ENCODE data around the gene KLHL21.

DNA sequence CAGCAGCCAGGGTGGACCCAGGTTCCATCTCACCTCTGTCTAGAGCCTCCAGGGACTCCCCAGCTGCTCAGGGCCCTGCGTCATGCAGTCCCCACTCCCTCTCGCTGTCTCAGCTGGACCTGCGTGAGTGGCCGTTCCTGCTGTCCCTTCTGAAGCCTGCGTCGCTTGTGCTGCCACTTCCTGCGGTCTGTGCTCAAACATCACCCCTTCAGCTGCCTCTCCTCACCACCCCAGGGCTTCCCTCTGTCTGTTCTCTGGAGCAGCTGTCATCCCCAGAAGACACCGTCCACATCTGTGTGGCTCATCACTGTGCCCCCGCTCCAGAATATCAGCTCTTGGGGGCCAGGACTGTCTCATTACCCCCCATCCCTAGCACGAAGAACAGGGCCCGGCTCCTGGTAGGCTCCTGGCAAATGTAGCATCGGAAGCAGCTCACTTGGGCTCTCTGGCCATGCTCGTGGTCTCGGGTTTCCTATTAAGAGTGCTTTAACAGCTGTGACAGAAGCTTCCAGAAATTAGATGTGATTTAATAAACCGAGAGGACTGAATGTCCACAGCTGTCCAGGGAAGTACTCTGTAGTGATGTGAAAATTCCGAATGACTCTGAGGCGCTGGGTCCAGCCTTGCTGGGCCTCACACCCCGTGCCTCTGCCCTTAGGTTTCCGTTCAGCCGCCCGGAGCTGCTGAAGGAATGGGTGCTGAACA, 25.3 kb upstream of the KLHL21 start:
- TF ChIP-seq POLR2A (IDR thresholded peaks at IDR 0.05), result no peak
- TF ChIP-seq, protein P1, sequence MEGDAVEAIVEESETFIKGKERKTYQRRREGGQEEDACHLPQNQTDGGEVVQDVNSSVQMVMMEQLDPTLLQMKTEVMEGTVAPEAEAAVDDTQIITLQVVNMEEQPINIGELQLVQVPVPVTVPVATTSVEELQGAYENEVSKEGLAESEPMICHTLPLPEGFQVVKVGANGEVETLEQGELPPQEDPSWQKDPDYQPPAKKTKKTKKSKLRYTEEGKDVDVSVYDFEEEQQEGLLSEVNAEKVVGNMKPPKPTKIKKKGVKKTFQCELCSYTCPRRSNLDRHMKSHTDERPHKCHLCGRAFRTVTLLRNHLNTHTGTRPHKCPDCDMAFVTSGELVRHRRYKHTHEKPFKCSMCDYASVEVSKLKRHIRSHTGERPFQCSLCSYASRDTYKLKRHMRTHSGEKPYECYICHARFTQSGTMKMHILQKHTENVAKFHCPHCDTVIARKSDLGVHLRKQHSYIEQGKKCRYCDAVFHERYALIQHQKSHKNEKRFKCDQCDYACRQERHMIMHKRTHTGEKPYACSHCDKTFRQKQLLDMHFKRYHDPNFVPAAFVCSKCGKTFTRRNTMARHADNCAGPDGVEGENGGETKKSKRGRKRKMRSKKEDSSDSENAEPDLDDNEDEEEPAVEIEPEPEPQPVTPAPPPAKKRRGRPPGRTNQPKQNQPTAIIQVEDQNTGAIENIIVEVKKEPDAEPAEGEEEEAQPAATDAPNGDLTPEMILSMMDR (IDR thresholded peaks at IDR 0.05), result no peak
